Mesendoderm (in vitro differentiated cells): ENCODE measurements around the gene SORCS2.

ENCODE experiments used
- DNase-seq: peaks from one replicate; pipeline ENCODE4 v3.0.0; 2013
- H2AK5ac ChIP-seq: 2 replicates; pipeline ENCODE4 v1.6.1; 2013; ENCODE audit warnings: low read length, inconsistent platforms
- H2BK120ac ChIP-seq: 2 replicates; pipeline ENCODE4 v1.6.1; 2013; ENCODE audit warnings: low read depth, mild to moderate bottlenecking, low read length, moderate library complexity, mixed read lengths
- H2BK15ac ChIP-seq: replicated peaks from 2 replicates; pipeline ENCODE4 v1.6.1; 2013; ENCODE audit warnings: low read depth, mild to moderate bottlenecking, moderate library complexity
- H2BK5ac ChIP-seq: 2 replicates; pipeline ENCODE4 v1.6.1; 2013; ENCODE audit warnings: low read length, inconsistent platforms
- H3K18ac ChIP-seq: 2 replicates; pipeline ENCODE4 v1.6.1; 2013; ENCODE audit warnings: mild to moderate bottlenecking, low read length, mixed read lengths
- H3K23ac ChIP-seq: one replicate; pipeline ENCODE4 v1.6.1; 2013; ENCODE audit warnings: low read length
- H3K27ac ChIP-seq: 2 replicates; pipeline ENCODE4 v1.5.1; 2013; ENCODE audit warnings: low read depth, mild to moderate bottlenecking, inconsistent platforms, low read length, moderate library complexity
- H3K27me3 ChIP-seq: 2 replicates; pipeline ENCODE4 v1.6.1; 2013; ENCODE audit warnings: low read length, control low read depth, mild to moderate bottlenecking, inconsistent platforms; ENCODE audit not compliant: insufficient read depth, poor library complexity
- H3K36me3 ChIP-seq: 2 replicates; pipeline ENCODE4 v1.6.1; 2013; ENCODE audit warnings: low read length, inconsistent platforms; ENCODE audit not compliant: control insufficient read depth, insufficient read depth
- H3K4ac ChIP-seq: one replicate; pipeline ENCODE4 v1.6.1; 2013; ENCODE audit warnings: low read depth, mild to moderate bottlenecking, low read length, moderate library complexity
- H3K4me1 ChIP-seq: 2 replicates; pipeline ENCODE4 v1.6.1; 2013; ENCODE audit warnings: low read depth, low read length, inconsistent platforms; ENCODE audit not compliant: control insufficient read depth
- H3K4me2 ChIP-seq: 2 replicates; pipeline ENCODE4 v1.6.1; 2013; ENCODE audit warnings: low read length
- H3K4me3 ChIP-seq: 2 replicates; pipeline ENCODE4 v1.5.1; 2013; ENCODE audit warnings: mild to moderate bottlenecking, low read length
- H3K56ac ChIP-seq: one replicate; pipeline ENCODE4 v1.6.1; 2013; ENCODE audit warnings: low read length
- H3K79me1 ChIP-seq: 2 replicates; pipeline ENCODE4 v1.6.1; 2013; ENCODE audit warnings: low read length, inconsistent platforms
- H3K79me2 ChIP-seq: 2 replicates; pipeline ENCODE4 v1.6.1; 2013; ENCODE audit warnings: mild to moderate bottlenecking, low read length; ENCODE audit not compliant: control insufficient read depth, insufficient read depth
- H3K9ac ChIP-seq: 2 replicates; pipeline ENCODE4 v1.6.1; 2013; ENCODE audit warnings: low read length, inconsistent platforms
- H4K5ac ChIP-seq: one replicate; pipeline ENCODE4 v1.6.1; 2013; ENCODE audit warnings: low read length
- H4K8ac ChIP-seq: one replicate; pipeline ENCODE4 v1.6.1; 2013; ENCODE audit warnings: low read depth, mild to moderate bottlenecking, control low read depth, low read length, moderate library complexity
- WGBS: extraction: QIAGEN DNeasy Blood & Tissue Kit; methylation state at CpG from one replicate; pipeline ENCODE4 v1.1.7; 2013; ENCODE audit warnings: low lambda C conversion rate, missing lambda C conversion rate; ENCODE audit not compliant: insufficient coverage; ENCODE audit errors: extremely low coverage; 5-methylcytosine and 5-hydroxymethylcytosine counted together

The SORCS2 gene

GRCh38 chr4:7199771-7200441 lies 7.6 kb downstream of the SORCS2 start:
- no peak overlapping the region for H4K8ac ChIP-seq
- no peak overlapping the region for H2BK120ac ChIP-seq
- H3K27ac ChIP-seq: no peak overlapping the region
- H3K4ac ChIP-seq: no peak overlapping the region
- no peaks in the 10 kb centered on the region for H3K36me3 ChIP-seq
- no peaks in the 10 kb centered on the region for H3K27me3 ChIP-seq
- no peak overlapping the region for H3K56ac ChIP-seq
- H3K79me2 ChIP-seq: no peaks in the 10 kb centered on the region
- no peaks in the 10 kb centered on the region for H3K4me1 ChIP-seq
- no peak overlapping the region for H3K4me2 ChIP-seq
- H2BK5ac ChIP-seq: no peak overlapping the region
- no peak overlapping the region for H3K23ac ChIP-seq
- DNase-seq: no peak
- H2BK15ac ChIP-seq: no peak overlapping the region
- H3K79me1 ChIP-seq: no peaks in the 10 kb centered on the region
- no peak overlapping the region for H3K18ac ChIP-seq
- WGBS: no CpG with 5 or more reads among the region's 16 CpGs
- no peak overlapping the region for H3K9ac ChIP-seq
- H2AK5ac ChIP-seq: no peak overlapping the region
- H4K5ac ChIP-seq: no peak overlapping the region
- no peak overlapping the region for H3K4me3 ChIP-seq

DNA sequence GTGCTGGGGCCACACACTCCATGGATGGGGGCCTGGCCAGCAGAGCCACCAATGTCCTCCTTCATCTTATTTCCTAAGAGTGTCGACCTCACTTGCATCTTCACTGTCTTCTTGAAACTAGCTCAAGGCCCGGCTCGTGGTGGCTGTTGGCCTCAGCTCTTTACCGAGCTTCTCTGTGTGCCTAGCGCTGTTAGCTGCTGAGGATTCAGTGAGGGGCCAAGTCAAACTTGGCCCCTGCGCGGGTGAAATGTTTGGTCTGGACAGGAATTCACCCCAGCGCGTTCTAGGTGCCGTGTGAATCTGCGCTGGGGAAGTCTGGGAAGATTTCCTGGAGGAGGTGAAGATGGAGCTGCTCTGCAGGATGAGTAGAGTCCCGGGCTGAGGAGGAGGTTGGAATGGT lies 8.5 kb downstream of the SORCS2 start:
- Histone ChIP-seq H3K4me2 (no peak overlapping the region), H3K27ac (no peak overlapping the region)

GRCh38 chr4:7201420-7202305 lies 9.3 kb downstream of the SORCS2 start:
- H4K5ac ChIP-seq: no peak overlapping the region
- no CpG with 5 or more reads among the region's 29 CpGs for WGBS
- no peak overlapping the region for H3K4ac ChIP-seq

More for the DNA sequence above, 8.5 kb downstream of the SORCS2 start:
- no CpG with 5 or more reads among the region's 12 CpGs for WGBS
- H3K27me3 ChIP-seq: no peaks in the 10 kb centered on the region
- H2BK5ac ChIP-seq: no peak overlapping the region
- DNase-seq: no peak
- no peak overlapping the region for H4K5ac ChIP-seq
- no peaks in the 10 kb centered on the region for H3K36me3 ChIP-seq
- no peak overlapping the region for H3K56ac ChIP-seq
- H2BK15ac ChIP-seq: no peak overlapping the region
- no peak overlapping the region for H2BK120ac ChIP-seq
- H4K8ac ChIP-seq: no peak overlapping the region
- no peak overlapping the region for H2AK5ac ChIP-seq
- no peak overlapping the region for H3K9ac ChIP-seq
- no peaks in the 10 kb centered on the region for H3K79me1 ChIP-seq
- no peak overlapping the region for H3K4ac ChIP-seq
- no peak overlapping the region for H3K18ac ChIP-seq
- H3K4me3 ChIP-seq: no peak overlapping the region
- no peaks in the 10 kb centered on the region for H3K4me1 ChIP-seq
- H3K23ac ChIP-seq: no peak overlapping the region
- no peaks in the 10 kb centered on the region for H3K79me2 ChIP-seq

DNA sequence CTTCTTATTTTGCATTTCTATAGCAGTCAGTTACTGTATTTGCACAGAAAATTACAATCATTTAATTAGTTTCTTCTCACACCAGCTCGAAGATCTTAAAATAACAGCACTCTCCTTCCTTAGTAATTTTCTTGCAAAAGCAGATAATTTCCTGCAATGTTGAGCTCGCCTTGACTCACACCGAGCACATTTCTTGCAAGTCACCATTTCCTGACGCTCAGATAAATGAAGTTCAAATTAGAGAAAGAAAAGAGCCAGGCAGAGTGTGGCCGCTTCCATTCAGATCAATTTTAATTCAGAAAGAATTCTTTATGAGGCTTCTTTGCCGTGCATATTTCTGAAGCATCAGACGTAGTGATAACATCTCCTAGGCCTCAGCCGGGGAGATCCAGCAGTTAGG lies 10.1 kb downstream of the SORCS2 start:
- Histone ChIP-seq H3K4me2 (no peak overlapping the region), H2AK5ac (no peak overlapping the region), H4K5ac (no peak overlapping the region), H3K4me1 (peaks cover 4% of the 10 kb centered on the region), H3K18ac (no peak overlapping the region), H3K9ac (no peak overlapping the region), H2BK15ac (no peak overlapping the region), H2BK5ac (no peak overlapping the region), H3K56ac (no peak overlapping the region), H2BK120ac (no peak overlapping the region), H3K4ac (no peak overlapping the region), H3K79me2 (no peaks in the 10 kb centered on the region), H3K23ac (no peak overlapping the region), H3K27me3 (no peaks in the 10 kb centered on the region), H4K8ac (no peak overlapping the region), H3K4me3 (no peak overlapping the region), H3K79me1 (no peaks in the 10 kb centered on the region), H3K27ac (no peak overlapping the region), H3K36me3 (no peaks in the 10 kb centered on the region)
- no peak for DNase-seq
- WGBS: no CpG with 5 or more reads among the region's 8 CpGs

More at GRCh38 chr4:7201420-7202305, 9.3 kb downstream of the SORCS2 start:
- no peak overlapping the region for H2BK15ac ChIP-seq
- H3K56ac ChIP-seq: no peak overlapping the region
- H2AK5ac ChIP-seq: no peak overlapping the region
- no peak overlapping the region for H3K4me3 ChIP-seq
- H3K23ac ChIP-seq: no peak overlapping the region
- H3K36me3 ChIP-seq: no peaks in the 10 kb centered on the region
- H3K4me2 ChIP-seq: no peak overlapping the region
- DNase-seq: peak; percentile 14
- H3K27me3 ChIP-seq: no peaks in the 10 kb centered on the region
- H3K4me1 ChIP-seq: peaks cover under 1% of the 10 kb centered on the region
- no peak overlapping the region for H2BK120ac ChIP-seq
- no peaks in the 10 kb centered on the region for H3K79me1 ChIP-seq
- no peaks in the 10 kb centered on the region for H3K79me2 ChIP-seq
- H3K18ac ChIP-seq: no peak overlapping the region
- no peak overlapping the region for H3K27ac ChIP-seq
- H4K8ac ChIP-seq: no peak overlapping the region
- no peak overlapping the region for H2BK5ac ChIP-seq
- no peak overlapping the region for H3K9ac ChIP-seq

- no peak overlapping the region for H3K4ac ChIP-seq
- no peak overlapping the region for H3K18ac ChIP-seq
- H4K8ac ChIP-seq: no peak overlapping the region
- H3K79me2 ChIP-seq: no peaks in the 10 kb centered on the region
- no peaks in the 10 kb centered on the region for H3K36me3 ChIP-seq
- no peaks in the 10 kb centered on the region for H3K27me3 ChIP-seq
- H2BK15ac ChIP-seq: no peak overlapping the region
- H3K4me3 ChIP-seq: no peak overlapping the region
- no peak overlapping the region for H2AK5ac ChIP-seq
- no peak overlapping the region for H4K5ac ChIP-seq
- no peak overlapping the region for H3K4me2 ChIP-seq
- H3K23ac ChIP-seq: no peak overlapping the region
- peaks cover 4% of the 10 kb centered on the region for H3K4me1 ChIP-seq
- no peaks in the 10 kb centered on the region for H3K79me1 ChIP-seq
- no peak overlapping the region for H2BK120ac ChIP-seq
- WGBS: no CpG with 5 or more reads among the region's 14 CpGs
- no peak overlapping the region for H3K56ac ChIP-seq
- H2BK5ac ChIP-seq: no peak overlapping the region
- DNase-seq: no peak
- H3K9ac ChIP-seq: no peak overlapping the region
- H3K27ac ChIP-seq: no peak overlapping the region
Measured at GRCh38 chr4:7204656-7205387, 12.5 kb downstream of the SORCS2 start.
